H1 (cell line): ENCODE measurements around the gene ROR1. TPM values are rescaled to one million over a fixed set of nuclear protein-coding genes. Genes with fewer than 3 reads are reported as not detected.

Experiments
- KDM5A ChIP-seq: fragments of 200-600 bp; IDR thresholded peaks from 2 replicates; pipeline ENCODE4 v1.7.1; 2012; ENCODE audit warnings: mild to moderate bottlenecking, low read length, inconsistent platforms, mixed read lengths
- POLR2AphosphoS5 ChIP-seq: IDR thresholded peaks from 2 replicates; pipeline ENCODE4 v1.6.1; 2011; ENCODE audit warnings: low read depth, low read length
- TEAD4 ChIP-seq: IDR thresholded peaks from 2 replicates; pipeline ENCODE4 v1.6.1; 2012; ENCODE audit warnings: low read depth, low read length, inconsistent platforms, mixed read lengths
- polyA plus RNA-seq, 7 experiments: library from polyadenylated mRNA; depleted of rRNA in 3 of 7; stranded (reverse) in 5 of 7; unstranded in 2 of 7; fragments of >200 nt in 5 of 7; fragments of 200-250 nt in 2 of 7; gene quantifications; 1 replicate in 5 of 7; 2 replicates in 1 of 7; 4 replicates in 1 of 7; pipeline versions ENCODE4 v1.2.1 to v1.2.3, GENCODE V29; 2011 to 2013; ENCODE audit warnings: missing spikeins in 2 of 7, mixed read lengths in 2 of 7
- total RNA-seq: library from RNA; stranded (reverse); fragmentation: NEBNext Ultra II Directional; extraction: Animal tissue kit (Norgen Biotek cat#: 25700); gene quantifications from 2 replicates; pipeline ENCODE4 v1.2.1, GENCODE V29; 2021

ROR1 gene
- total and polyA plus RNA-seq, 2 of the 8 experiments (the other 6 are each of a cell fraction or from before 2014, with no cell fraction given): 33.6 to 73.6 TPM

- TF ChIP-seq KDM5A (no peak), TEAD4 (no peak), POLR2AphosphoS5 (no peak)
These were observed 276.2 kb downstream of the ROR1 start (continued) for GRCh38 chr1:64049900-64050540.
